ENCODE measurements around the gene C1D.

Gene C1D

GRCh38 chr2:68057658-68058396 lies 5.0 kb downstream of the C1D start:
- no peak for DNase-seq

DNA sequence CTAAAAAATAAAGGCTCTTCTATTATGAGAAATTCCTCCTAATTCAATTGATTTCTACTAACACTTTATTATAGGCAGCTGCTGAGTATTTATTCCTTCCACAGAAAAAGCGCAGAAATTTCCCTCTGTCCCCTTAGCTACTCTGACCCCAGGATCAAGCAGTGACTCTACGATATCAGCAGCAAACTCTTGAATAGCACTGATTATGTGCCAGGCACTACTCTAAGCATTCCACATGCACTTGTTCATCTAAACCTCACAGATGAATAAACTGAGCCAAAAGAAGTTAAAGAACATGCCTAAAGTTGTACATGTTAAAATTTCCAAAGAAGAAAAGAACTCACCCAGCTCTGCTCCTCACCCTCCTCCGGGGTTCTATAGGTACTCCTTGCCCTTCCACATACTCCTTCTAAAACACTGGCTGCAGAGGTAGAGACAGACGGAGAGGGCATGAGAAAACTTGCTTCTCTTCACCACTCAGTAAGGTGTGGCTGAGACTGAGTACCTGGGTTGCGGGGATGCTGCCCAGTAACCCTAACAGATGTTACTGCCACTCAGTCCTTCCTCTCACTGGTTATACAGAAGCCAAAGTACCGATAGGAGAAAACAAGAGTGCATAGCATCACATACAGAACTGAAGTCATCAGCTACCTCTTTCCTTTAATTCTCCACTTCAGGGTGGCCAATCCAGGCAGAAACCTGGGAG lies 9.9 kb downstream of the C1D start:
- DNase-seq: no peak

GRCh38 chr2:68050353-68050752 lies 12.5 kb downstream of the C1D start:
- no peak for DNase-seq

DNA sequence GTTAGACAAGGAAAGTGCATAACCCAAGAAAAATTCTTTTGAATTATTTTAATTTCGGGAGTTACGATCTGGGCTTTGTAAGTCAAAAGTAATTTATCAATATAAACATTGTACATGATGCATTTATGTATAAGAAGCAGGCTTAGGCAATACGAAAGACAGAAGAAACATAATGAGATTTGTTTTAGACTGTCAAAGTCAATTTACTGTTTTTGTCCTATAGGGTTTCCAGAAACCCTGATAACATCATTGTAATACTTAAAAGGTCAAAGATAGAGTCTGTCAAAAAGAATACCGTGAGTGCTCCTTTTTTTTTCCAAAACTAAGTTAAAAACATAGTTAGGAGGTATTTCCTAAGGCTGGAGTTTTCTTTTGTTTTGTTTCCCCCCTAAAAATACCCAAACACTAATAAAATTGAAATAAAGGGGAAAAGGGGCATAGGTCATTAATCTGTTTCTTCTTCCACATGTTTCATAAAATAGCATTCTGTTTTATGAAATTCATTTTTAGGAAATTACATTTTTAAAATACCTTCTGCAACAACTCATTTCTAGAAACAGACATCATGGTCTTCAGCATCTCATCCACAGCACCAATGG lies 16.1 kb downstream of the C1D start:
- DNase-seq: no peak

DNA sequence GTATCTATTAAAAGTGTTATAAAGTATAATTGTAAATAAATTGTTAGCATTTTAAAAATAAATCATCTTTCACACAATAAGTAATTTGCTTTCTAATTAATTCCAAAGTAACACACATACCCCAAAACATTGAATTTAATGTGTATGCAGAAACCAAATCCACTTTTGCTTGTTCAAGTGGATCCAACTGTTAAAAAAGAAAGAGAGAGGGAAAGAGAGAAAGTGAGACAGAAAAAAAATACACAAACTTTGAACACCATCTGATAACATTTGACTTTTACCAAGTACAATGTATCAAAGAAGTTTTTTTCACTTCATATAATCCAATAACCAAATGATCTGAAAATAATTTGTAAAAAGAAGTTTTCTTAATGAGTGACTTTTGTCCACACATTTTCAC lies 16.6 kb downstream of the C1D start:
- no peak for DNase-seq

GRCh38 chr2:68045342-68045741 lies 17.5 kb downstream of the C1D start:
- no peak for DNase-seq

DNA sequence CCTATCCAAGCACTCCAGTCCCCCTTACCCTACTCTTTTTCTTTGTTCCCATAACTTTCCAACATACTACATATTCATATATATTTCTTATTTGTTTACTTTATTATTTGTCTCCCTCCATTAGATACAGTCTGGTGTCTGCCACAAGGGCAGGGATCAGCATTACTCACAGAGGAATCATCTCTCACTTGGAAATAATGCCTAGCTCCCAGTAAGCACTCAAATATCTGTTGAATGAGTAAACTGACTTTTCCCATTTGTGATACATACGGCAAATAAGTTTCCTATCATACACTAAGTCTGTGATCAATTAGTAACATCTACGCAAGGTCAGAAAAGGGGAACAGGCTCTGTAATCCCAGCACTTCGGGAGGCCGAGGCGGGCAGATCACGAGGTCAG lies 18.7 kb downstream of the C1D start:
- DNase-seq: no peak

- no peak for DNase-seq
Observed at GRCh38 chr2:68043695-68044094, 19.1 kb downstream of the C1D start.

DNA sequence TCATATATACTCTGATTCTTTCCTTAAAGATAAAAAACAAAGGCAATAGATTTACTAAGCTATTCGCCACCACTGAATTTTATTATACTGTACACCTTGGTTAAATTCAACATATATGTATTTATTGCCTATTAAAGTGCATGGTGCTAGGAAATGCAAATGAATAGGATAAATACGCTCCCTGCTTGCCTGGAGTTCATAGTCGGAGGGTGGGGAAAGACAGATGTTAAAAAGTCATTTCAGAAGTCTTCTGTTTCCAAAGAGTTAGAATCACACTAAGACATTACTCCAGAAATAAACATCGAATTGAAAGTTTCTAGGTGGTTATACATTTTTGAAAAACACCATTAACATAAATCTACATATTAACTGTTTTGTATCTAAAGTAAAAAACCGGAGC lies 19.8 kb downstream of the C1D start:
- DNase-seq: no peak

DNA sequence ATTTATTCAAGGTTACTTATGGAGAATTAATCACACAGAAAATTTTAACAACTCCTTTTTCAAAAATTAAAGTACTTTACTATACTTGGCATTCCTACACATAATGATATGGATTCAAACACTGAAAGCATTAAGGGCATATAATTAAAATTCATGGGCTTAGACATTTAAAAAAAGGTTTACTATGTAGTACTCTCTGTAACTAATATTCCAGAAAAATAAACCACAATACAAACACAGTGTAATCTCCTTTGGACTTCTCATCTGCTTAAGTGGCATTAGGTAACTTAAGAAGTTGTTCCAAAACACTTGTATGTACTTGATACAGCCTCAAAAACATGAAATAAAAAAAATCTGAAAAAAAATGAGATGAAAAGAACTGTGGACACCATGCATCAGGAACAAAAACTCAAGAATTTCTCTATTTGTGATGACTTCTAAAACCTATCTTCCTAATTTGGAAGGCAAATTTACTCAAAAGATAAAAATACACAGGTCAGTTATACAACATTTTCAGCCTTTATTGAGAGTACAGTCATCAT lies 21.0 kb downstream of the C1D start:
- no peak for DNase-seq

- DNase-seq: no peak
Observed at GRCh38 chr2:68040078-68040477, 22.7 kb downstream of the C1D start.

DNA sequence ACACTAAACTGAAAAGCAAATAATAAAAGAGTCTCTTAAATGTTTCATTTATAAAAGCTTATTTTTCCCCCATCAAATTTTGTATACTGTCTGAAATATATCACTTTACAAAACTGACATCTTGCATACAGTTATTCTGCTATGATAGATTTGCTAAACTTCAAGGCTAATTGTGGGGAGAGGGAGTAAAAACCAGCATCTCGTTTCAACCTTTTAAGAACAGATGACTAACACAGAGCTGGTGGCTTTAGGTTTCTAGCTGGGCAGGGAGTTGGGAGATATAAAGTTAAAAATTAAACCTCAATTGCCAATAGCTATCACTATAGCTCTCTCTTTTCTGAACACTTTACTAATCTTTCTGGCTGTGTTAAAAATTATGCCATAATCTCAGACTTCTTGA lies 23.5 kb downstream of the C1D start:
- no peak for DNase-seq

DNA sequence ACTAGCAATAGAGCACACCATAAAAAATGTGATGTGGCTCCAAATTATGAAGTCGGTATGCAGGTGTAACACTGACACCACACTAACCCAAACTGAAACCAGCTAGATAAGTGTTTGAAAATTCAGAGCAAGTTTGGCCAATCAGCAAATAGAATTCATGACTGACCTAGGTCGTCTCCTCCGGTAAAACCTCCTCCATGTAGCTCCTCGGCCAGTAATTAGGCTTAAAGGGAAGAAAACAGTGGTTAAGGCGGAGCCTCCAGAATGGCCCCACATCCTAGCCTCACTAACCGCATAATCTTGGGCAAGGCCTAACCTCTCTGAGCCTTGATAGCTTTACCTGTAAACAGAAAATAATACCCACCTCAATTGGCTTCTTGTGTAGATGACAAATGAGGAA lies 30.1 kb downstream of the C1D start:
- DNase-seq: no peak

DNA sequence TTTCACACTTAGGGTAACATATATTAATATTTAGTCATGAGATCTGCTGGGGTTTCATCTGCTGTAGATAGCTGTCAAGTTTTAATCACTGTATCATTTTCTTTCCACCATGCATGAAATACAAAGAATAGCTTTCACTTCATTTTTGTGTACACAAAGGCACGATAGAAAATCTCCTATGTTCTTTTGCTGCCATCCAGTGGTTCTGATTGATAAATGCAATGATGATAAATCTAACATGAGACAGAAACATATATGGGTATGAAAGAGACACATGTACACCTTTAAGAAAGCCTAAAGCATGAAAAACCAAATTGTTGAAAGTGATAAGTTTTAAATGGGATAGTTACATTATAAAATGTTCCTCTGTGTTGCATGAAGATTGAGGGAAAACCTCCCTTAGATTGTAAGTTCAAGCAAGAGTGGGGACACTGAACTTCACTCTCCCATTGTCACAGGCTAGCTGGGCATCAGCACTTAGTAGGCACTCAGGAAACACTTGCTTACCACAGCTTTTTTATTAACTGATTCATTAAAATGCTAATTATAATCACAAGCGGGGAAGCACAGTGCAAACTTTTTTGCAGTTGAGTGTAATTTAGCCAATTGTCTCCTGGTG lies 31.2 kb downstream of the C1D start:
- DNase-seq: no peak

DNA sequence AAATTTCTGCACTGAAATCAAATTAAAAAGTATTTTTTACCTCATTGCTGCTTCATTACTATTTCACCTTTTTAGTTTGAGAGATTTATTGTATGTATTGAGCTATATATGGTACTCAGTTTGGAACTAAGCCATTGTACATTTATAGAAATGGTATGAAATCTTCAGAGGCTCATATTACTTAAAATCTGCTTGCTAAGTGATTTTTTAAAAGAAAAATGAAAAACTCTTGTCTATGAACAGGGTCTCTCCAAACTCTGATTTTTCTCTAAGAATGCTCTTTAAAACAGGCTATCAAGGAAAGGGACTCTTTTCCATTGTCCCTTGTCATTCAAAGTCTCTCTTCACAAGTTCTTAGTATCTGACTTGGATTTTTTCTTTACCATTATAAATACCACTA lies 31.8 kb downstream of the C1D start:
- no peak for DNase-seq

DNA sequence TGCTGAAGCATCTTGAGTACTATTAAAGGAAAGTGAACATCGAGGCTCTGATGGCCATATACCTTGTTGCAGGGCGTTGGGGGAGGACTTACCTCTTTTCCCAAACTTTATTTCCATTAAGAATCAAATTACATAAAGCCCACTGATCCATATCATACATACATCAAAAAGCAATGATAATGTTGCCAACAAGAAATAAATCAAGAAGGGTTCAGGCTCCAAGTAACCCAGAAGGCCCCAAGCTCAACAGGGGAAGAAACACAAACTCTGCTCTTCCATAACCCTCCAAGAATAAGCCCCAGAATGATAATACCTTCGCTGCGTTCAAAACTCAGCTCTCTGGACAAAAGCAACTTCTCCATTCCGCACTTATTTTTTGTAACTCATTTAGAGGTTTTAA lies 32.3 kb downstream of the C1D start:
- DNase-seq: no peak

DNA sequence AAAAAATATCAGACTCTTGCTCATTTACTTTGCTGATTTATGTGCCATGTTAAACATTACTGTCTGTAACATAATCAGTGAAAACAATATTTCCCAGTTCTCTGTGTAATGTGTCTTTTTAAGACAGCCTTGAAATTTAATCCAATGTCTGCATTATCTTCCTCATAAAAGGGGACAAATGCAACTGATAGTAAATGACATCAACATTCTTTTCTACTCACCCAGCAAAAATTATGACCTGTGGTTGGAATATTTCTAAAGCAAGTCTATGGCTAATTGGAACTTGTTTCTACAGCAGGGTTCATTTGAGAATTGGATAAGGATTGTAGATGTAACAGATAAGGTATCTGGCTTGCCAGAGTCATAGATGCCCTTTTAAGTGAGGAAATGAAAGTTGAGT lies 34.8 kb downstream of the C1D start:
- no peak for DNase-seq

- DNase-seq: no peak
Observed at GRCh38 chr2:68024450-68024849, 38.4 kb downstream of the C1D start.

- DNase-seq: no peak
Observed at GRCh38 chr2:68023904-68024303, 38.9 kb downstream of the C1D start.

DNA sequence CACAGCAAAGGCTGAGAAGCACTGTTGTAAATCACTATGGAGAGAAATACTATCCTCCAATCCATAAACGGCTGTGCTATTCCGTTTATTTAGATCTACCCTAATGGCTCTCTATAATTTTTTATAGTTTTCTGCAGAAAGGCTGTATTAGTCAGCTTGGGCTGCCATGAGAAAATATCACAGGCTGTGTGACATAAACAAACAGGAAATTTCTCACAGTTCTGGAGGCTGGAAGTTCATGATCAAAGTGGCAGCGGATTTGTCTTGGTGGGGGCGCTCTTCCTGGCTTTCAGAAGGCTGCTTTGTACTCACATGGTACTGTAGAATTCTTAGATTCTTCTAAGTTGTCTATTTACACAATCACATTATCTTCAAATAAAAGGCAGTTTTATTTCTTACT lies 44.1 kb downstream of the C1D start:
- DNase-seq: no peak

GRCh38 chr2:68009526-68009925 lies 53.3 kb downstream of the C1D start:
- no peak for DNase-seq

DNA sequence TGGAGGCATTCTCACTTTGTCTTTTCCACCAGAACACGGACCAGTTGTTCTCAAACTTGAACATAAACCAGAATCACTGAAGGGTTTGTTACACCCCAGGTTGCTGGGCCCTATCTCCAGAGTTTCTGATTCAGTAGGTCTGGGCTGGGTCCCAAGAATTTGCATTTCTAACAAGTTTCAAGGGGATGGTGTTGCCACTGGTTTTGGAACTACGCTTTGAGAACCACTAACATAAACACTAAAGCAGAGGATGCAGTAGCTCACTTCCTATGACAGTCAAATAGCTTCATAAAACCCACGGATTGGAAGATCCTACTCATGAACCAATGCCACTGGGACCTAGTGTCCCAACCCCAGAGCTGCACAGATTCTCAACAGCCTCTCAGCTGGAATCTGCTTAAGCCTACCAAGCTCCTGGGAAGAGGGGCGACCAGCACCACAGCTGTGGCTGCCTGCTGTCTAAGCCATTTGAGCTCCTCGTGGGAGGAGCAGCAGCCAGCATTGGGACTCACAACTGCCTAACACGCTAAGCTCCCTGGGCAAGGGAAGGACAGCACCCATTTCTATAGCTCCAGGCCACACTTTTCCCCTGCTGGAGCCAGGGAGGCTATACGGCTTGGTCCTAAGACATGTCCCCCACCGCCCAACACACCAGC lies 62.5 kb downstream of the C1D start:
- DNase-seq: no peak

- DNase-seq: no peak
Observed at GRCh38 chr2:67999332-67999731, 63.5 kb downstream of the C1D start.

Measured in activated T-cell treated with anti-CD3 and anti-CD28 coated beads for 4 hours (primary cell).